GM18909 (cell line): ENCODE data around the gene TENM4.

Experiments used
- ATAC-seq: cut with Tn5 transposase; IDR thresholded peaks from one replicate; pipeline ENCODE4 v1.9.1; 2021; ENCODE audit warnings: mild to moderate bottlenecking; ENCODE audit not compliant: unreplicated experiment, poor library complexity

TENM4 gene

DNA sequence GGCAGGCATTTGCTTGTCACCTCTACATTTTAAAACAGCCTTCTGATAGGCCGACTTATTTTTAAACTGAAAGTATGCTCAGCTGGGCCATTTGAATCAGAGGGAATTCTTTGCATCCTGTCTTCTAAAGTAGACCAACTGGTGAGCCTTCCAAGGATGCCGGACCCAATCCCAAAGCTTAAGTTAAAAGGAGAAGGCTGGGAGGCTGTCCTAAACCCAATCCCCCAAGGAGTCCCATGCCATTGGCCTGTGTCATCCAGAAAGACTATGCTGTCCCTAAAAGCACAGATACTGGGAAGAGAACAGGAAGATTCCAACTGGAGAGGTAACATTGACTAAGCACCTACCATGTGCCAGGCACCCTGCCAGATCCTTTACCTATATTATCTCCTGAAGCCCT lies 18.0 kb downstream of the TENM4 start:
- ATAC-seq, result no peak

DNA sequence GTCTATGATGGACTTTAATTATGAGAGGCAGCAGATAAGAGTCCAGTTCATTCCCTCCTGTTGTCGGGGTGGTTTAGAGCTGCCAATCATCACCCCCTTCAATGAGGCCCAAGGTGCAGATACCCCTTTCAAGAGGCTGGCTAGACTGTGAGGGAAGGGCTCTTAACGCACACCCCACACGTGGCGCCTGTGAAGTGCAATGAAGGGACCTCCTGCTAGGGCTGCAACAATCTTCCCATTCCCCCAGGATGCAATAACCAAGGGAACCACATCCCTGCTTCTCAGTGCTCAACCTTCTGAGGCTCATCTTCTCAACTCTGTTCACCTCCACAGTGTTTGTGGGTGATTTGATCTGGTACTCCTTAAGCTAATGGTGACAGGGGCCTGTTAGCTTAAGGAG lies 19.0 kb downstream of the TENM4 start:
- no peak for ATAC-seq

DNA sequence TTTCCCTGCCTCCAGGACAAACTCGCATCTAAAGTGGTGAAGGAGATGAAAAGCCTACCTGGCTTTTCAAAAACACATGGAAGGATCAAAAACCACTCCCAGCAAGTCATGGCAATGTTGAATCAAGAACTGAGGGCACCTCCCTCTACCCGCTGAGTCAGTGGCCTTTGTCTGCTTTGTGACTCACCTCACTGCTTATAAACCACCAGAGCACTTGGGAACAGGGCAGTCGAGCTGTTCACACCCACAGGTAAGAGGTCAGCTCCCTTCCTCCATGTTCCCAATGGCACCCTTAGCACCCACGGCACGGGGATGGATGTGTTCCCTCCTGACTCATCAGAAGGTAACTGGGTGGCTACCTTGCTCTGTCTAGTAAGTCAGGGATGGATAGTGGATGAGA lies 21.7 kb downstream of the TENM4 start:
- no peak for ATAC-seq

DNA sequence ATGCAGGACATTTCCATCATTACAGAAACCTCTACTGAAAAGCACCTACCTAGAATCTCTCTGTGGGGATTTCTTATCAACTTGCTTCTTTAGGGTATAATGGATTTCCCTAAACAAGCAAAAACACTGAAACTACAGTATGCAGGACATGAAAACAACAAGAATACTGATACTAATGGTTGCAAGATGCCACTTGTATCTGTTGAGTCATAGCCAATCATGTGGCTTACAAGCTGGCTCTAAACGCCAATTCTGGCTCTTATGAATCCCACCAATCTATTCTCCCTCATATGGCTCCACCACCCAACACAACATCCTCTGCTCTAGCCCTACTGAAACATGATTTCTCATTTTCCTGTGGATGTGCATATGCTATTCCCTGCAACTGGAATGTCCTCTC lies 22.6 kb downstream of the TENM4 start:
- ATAC-seq, result no peak

DNA sequence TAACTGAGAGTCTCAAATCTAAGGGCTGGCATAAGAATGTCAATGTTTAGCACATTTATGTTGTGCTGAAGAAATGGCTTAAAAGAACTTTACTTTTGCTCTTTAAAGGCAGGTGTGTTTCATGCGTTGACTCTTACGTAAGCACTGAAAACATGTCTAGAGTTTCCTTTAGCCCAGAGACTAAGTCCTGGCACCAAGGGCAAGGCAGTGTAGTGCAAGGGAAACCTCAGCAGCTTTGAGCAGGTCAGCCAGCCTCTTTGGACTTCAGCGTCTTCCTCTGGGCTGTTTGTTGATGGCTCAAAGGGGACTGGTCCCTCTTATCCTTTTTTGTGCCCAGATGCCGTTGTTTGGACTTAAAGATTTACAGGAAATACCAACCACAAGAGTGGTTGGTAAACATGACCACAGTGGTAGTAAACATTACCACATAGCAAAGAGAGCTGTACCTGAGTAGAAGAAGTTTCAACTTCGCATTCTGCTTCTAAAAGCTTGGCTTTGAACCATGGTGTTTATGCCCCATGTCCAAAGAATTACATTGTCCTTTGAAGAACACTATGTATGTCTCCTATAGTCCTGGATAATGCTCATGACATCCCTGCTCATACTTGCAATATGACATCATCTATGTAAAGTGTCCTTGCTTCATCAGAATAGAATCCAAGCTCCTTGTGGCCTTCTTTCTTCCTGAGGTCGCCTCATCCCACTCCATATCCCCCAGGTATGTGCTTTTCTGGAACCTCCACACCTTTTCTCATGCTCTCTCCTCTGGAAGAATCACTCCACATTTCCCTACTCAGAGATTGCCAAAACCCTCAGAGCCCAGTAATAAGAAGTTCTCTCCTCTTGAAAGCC lies 23.5 kb downstream of the TENM4 start:
- ATAC-seq, result no peak

DNA sequence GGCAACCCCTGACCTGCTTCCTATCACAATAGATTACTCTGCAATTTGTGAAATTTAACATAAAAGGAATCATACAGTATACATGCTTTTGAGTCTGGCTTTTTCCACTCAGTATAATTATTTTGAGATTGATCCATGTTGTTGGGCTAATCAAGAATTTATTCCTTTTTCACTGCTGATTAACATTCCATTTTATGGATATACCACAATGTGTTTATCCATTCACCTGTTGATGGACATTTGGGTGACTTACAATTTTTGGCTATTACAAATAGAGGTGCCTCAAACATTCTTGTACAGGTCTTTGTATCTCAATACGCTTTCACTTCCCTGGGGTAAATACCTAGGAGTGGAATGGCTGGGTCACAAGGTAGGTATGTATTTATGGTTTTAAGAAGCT lies 24.9 kb downstream of the TENM4 start:
- no peak for ATAC-seq

DNA sequence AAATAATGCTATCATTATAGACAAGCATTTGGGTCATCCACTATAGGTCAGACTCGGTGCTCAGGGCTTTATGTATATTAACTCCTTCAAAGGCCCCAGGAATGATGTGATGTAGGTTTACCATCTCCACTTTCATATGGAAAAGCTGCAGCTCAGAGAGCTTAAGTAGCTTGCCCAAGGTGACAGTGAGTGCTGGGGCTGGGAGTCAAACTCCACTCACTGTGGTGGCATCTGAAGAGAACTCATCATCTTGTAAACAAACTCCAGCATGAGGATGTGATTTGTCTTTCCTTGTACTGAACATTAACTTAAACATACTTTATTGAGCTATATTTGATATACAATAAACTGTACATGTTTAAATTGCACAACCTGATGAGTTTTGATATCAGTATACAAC lies 25.4 kb downstream of the TENM4 start:
- no peak for ATAC-seq

DNA sequence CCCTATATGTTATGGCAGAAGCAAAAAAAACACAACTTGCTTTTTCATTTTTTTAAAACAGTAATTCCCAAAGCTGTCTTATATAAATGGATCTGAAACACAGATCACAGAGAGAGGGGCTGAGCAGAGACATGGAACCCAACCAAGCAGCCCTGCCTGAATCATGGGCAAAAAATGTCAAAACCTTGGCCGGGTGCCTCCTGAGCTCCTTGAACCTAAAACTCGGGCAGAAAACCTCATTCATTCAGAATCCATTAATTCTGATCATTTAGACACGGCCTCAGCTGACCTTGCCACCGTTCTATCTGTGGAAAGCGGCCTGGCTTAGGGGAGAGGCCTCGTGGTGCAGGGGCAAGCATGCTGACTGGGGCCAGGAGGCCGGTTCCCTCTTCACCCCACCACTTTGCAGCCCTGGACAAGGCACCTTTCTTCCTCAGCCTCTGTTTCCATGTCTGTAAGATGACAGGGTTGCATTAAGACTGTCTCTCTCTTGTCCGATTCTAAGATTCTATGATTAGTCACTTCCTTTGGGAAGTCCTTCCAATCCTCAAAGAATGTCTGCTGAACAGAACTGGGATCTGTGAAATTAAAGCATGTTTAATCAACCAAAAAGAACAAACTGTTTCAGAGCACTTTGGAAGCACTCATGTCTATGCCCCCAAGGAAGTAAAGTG lies 26.0 kb downstream of the TENM4 start:
- no peak for ATAC-seq

DNA sequence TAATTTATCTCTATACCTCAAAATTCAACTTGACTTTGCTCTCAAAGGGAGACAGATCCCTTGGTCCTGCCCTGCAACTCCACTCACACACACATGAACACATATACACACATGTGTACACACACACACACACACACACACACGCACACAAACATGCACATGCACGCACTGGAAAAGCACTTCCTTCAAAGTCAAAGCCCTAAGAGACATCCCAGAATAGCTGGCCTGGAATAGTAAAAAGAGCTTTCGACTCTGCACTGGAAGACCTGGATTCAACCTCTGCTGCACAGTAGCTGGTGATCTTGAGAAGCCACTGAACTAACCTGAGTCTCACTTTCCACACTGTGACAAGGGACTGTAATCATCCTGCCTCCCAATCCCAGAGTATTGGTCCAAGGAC lies 26.8 kb downstream of the TENM4 start:
- ATAC-seq, result no peak

DNA sequence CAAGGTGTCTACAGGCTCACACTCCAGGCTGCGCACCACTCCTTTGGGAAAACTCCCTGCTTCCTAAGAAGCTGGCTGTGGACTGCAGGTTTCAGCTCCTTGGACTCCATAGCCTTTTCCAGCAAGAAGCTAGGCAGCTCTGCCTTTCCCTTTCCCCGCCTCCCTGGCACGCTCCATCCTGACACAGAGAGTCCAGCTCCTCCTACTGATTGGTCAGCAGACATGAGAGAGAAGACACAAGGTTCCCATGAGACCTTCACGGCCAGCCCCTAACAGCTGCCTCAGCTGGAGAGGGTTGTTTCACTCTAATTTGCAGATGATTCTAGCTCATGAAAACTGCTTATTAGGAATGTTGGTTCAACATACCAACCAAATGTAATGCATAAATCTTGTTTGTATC lies 27.6 kb downstream of the TENM4 start:
- ATAC-seq, result no peak

DNA sequence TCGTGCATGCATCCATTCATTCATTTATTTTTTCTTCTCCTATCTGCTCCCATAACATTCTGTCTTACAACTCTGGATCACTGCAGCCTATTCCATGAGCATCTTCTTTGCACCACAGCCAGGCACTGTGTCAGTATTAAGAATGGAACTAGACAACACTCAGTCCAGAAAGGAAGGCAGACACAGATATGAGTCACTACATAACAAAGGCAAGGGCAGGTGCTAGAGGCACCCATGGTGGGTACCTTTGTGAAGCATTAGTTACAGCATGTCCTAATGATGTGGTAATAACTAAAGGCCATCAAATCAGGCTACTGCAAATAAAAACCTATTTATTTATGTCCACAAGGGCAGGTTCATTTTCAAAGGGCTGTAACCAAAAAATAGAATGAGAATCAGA lies 28.1 kb downstream of the TENM4 start:
- ATAC-seq, result no peak

DNA sequence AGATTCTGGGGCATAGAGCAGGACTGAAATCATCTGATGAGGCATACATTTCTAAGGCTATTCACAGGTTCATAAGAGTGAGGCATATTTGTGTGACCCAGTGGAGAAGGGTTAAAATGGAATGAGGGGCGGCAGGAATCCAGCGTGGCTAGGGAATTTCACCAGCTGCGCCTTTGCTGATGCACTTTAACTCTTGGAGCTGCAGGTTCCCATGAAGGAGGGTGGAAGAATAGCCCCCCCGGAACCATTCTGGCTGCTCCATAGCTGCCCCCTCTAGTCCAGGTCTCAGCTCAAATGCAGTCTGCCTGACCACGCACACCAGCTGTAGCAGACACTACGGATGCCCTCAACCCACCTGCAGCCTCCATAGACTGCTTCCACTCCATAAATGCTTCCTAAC lies 31.5 kb downstream of the TENM4 start:
- ATAC-seq, result no peak

DNA sequence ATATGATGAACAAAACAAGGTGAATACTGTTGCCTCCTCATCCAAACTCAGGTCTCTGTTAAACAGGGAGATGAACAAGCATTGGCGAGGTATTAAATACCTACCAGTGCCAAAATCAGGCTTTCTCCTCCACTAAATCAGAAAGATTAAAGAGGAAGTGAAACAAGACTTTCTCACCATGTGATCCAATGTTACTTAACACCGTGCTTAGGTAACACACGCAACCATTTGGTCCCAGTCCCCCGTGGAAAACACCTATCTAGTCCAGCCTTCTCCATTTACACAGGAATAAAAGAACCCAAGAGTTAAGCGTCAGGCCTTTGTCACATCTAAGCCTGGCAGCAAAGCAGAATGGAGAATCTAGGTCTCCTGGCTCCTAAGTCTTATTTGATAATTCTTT lies 34.5 kb downstream of the TENM4 start:
- ATAC-seq, result peak; percentile 94

DNA sequence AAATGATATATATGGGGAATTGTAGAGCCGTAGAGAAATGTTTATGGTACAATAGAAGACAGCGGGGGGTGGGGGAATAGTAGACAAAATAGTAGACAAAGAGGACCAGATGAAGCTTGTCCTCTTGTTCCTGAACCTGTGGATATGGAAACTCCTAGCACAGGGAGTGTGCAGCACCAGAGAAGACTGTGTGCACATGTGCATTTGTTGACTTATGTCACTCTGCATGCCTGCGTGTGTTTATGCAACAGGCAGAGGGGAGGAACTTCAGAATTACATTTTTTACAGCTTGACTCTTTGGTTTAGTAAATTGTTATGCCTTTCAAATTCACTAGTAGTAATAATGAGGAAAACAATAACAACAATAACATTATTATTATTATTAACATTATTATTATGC lies 36.0 kb downstream of the TENM4 start:
- no peak for ATAC-seq

DNA sequence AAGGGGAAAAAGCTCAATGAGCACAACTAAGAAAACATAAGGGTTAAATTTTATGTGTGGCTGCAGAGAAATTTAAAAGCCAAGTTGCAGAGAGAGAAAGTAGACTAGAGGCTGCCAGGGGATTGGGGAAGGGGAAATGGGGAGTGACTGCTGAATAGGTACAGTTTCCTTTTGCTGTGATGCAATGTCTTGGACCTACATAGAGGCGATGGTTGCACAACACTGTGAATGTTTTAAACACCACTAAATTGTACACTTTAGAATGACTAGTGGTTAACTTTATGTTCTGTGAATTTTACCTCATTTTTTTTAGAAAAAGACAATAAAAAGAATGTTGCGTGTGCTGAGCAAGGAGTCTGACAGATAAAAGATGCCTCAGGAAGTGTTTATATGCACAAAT lies 36.5 kb downstream of the TENM4 start:
- ATAC-seq, result no peak

DNA sequence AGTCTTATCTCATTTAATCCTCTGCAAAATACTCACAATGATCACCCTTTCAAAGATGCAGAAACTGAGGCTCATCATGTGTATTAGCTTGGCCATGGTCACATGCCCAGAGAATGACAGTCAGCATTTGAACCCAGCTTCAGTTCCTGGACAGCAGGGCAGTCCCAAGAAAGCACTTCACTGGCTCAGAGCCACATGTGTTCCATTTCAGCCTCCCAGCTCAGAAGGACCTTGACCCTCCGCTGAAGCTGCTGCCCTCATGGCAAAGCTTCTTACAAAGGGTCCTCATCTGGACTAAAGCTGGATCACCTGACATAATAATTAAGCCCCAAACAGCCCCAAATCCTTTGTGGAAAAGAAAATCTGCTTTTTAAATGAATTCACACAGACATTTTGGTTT lies 37.0 kb downstream of the TENM4 start:
- ATAC-seq, result no peak

DNA sequence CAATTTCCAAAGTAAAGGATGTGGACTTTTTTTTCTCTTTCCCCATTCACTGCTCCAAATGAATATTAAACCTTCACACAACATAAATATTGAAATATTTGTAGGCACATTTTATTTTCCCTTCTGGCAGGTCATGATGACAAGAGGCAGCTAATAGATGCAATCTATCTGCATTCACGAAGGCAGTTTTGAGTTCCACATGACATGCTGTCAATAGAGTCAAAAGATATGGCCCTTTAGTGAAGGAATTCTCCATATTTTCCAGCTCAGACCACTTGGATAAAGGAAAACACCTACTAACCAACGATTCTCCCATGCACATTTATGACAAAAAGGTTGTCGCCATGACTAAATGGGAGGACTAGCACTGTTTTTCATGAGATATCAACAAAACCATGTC lies 37.9 kb downstream of the TENM4 start:
- no peak for ATAC-seq

DNA sequence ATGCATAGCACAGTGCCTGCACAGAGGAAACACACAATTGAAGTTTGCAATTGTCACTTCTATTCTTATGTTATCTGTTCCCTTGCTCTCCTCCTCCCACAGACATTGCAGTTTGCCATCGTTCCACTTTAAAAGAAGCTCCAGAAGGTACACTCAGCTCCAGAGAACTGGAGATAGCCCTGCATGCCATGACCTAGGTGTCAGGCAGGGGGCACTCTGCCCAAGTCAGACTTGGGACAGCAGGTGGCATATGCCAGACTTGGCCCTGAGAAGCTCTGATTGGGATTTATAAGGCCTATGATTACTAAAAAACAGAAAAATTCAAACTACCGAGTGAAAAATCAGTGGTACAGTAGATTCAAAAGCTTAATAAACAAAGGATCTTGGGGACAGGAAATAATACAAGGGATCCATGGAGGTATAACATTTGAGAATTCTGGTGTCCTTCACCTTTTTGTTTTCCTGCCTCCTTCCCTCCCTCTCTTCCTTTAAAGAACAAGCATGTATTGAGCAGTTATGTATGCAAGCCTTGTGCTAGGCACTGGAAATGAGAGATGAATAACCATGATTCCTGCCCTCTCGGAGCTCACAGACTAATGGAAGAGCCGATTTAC lies 40.0 kb downstream of the TENM4 start:
- peak; percentile 89 for ATAC-seq

DNA sequence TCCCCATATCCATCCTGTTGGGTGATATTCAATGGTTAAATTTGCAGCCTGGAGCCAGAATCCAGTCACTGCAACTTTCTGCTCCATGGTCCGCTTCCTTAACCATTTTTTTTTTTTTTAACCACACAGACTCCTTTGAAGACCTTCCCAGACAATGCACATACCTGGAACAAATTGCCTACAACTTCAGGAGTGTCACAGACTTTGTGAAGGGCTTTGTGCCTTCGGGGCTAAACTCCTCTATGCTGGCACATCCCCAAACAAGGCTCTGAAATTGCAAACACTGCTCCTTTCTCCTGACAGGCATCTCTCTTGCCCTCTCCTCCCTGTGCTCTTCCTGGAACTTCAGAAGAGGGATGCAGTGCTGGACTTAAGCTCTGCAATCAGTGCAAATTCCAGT lies 40.6 kb downstream of the TENM4 start:
- ATAC-seq, result no peak

DNA sequence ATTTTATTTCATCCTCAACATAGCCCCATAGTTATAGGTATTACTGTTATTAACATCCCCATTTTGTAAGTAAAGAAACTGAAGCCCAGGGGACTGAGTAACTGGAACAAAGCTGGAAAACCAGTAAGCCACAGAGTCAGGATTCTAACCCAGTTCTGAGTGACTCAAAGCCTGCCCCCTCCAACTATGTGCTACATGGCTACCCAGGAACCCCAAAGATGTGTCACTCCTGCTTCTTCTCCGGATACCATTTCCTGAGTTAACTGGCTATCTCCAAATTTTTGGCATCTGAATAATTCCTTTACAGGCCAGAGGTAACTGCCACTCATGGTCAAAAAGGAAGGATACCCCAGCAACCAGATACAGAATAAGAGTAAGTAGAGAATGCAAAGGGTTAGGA lies 43.6 kb downstream of the TENM4 start:
- no peak for ATAC-seq

DNA sequence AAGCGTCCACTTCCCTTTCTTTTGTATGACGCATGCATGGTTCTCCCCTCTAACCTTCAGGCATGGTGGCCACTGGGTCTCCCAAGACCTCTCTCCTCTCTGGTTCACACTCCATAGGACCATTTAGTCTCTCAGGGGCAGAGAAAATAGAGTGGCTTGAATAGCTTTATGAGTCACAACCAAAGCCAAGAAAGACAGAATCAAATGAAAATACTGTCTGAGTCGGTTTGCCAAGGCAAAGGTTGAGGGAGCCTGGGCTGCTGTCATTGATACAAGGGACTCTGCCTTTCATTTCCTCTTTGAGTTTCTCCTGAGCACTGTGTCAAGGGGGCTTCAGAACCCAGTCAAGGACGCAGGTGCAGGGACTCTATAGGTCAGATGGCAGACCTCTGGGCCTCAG lies 44.2 kb downstream of the TENM4 start:
- ATAC-seq, result no peak

DNA sequence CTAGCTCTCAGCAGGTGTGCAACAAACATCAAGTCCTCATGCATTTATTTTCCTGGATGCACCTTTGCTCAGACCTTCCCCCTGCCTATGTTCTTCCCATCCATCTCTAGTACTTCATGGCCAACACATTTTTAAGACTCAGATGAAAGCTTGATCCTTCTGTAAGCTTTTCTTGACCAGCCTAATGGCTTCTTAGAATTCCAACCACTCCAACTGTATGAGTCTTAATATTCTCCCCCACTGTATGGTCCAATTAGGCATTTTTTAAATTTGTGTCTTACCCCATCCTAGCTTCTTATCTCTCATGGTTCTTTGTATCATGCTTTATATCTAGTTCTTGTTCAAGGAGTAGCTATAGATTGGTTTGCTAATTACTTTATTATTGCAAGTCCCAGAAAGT lies 44.8 kb downstream of the TENM4 start:
- no peak for ATAC-seq
